ENCODE data around the gene PLA2G6.
"Not testable (repeated sequence)": the region's sequence is repeated elsewhere in the genome, so short reads cannot be mapped to it uniquely, and the experiment has no call there.

The PLA2G6 gene

DNA sequence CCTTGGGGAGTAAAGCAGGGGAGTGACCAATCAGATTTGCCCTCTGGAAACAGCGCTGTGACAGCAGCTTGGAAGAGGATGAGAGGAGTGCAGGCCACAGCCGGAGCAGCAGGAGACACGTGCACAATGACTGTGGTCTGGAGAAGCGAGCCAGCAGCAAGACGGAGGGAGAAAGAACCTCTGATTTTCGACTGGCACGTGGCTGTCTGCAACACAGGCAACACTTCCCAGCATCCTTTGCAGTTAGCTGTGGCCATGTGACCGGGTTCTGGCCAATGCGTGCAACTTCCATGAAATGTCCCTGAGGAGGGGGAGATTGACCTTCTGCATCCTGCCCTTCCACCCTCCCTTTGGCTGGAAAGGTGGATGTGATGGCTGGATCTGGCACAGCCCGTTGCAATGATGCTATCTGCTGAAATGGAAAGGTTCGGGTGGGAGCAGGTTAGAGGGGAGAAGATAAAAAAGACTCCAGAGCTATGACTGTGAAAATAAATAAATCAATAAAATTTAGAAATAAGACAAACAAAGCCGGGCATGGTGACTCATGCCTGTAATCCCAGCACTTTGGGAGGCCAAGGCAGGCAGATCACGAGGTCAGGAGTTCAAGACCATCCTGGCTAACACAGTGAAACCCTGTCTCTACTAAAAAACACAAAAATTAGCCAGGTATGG lies 15.6 kb downstream of the PLA2G6 start:
- no peak for DNase-seq

DNA sequence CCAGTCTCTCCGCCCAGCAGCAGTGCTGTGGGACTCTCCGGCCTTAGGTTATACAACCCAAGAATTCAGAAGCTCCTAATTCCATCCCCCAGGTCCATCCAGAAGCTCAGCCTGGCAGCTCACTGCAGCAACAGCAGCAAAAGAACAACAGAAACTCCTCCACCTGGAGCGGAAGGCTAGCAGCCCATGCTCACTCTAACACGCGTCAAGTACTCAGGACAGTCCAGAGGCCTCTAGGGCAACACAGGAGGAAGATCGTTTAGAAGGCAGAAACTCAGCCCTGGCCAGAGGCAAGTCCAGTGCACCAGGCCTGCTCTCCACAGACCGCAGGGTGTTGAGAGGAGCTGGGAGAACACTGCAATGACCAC lies 17.1 kb downstream of the PLA2G6 start:
- DNase-seq, result no peak

- no peak for DNase-seq
Observed at GRCh38 chr22:38163844-38164550, 17.6 kb downstream of the PLA2G6 start.

- no peak for DNase-seq
Observed at GRCh38 chr22:38162881-38163843, 18.5 kb downstream of the PLA2G6 start.

DNA sequence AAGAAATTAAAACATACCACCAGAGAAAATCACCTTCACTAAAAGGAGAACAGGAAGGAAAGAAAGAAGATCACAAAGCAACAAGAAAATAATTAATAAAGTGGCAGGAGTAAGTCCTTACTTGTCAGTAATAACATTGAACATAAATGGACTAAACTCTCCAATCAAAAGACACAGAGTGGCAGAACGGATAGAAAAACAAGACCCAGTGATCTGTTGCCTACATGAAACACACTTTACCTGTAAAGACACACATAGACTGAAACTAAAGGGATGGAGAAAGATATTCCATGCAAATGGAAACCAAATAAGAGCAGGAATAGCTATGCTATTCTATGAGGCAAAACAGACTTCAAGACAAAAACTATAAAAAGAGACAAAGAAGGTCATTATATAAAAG lies 25.9 kb downstream of the PLA2G6 start:
- DNase-seq, result no peak

- DNase-seq, result not testable (repeated sequence)
Observed at GRCh38 chr22:38154563-38154915, 27.1 kb downstream of the PLA2G6 start.

DNA sequence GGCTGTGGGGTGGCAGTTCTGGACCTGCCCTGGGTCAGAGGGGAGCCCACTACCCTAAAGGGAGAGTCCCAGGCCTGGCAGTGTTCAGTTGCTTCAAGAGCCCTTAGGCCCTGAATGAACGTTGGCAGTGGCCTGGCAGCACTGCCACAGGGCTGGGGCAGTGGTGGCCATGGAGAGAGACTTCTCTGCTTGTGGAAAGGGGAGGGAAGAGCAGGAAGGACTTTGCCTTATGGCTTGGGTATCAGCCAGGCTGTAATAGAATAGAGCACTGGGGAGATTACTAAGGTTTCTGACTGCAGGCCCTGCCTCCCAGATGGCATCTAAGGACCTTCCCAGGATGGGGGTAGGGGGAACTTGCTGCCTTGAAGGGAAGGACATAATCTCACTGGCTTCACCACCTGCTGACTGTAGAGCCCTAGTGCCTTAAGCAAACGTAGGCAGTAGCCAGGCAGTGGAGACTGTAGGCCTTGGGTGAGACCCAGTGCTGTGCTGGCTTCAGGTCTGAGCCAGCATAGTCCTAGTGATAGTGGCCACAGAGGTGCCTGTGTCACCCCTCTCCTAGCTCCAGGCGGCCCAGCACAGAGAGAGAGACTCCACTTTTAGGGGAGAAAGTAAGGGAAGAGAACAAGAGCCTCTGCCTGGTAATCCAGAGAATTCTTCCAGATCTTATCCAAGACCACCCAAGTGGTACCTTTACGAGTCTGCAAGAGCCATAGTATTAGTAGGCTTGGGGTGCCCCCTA lies 27.6 kb downstream of the PLA2G6 start:
- no peak for DNase-seq

GRCh38 chr22:38151126-38151500 lies 30.5 kb downstream of the PLA2G6 start:
- DNase-seq, result no peak

GRCh38 chr22:38148245-38148644 lies 33.4 kb downstream of the PLA2G6 start:
- no peak for DNase-seq

GRCh38 chr22:38146166-38146565 lies 35.5 kb downstream of the PLA2G6 start:
- DNase-seq, result not testable (repeated sequence)

DNA sequence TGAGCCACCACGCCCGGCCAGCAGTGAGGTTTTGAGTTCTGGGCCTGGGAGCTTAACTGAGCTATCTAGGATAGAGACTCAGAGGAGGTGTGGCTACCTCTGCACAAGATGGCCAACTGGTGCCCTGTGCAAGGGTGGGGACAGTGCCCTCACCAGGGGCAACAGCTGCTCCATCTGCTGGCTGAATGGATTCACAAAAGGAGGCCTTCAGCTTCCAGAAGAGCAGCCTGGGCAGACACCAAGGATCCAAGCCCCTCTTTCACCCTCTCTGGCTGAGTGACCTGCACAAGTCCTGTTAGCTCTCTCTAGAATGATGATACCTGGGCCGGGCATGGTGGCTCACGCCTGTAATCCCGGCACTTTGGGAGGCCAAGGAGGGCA lies 37.6 kb downstream of the PLA2G6 start:
- no peak for DNase-seq

DNA sequence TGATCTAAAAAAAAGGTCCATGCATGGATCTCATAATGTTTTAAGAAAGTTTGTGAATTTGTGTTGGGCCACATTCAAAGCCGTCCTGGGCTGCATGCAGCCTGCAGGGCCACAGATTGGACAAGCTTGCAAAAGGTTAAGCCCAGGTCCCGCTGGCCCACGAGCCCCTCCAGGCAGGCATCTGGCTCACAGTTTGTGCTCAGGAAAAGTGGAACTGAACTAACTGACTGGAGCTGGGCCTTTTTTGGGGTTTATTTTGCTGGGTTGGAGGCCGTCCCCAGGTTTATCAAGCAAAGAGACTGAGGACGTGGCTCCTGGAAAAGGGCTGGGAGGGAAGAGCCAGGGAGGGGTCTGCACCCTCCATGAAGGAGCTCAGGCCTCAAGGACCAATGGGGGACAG lies 39.0 kb downstream of the PLA2G6 start:
- no peak for DNase-seq

- no peak for DNase-seq
Observed at GRCh38 chr22:38141217-38141973, 40.2 kb downstream of the PLA2G6 start.

- DNase-seq, result no peak
Observed at GRCh38 chr22:38139901-38140300, 41.7 kb downstream of the PLA2G6 start.

GRCh38 chr22:38138961-38139360 lies 42.7 kb downstream of the PLA2G6 start:
- DNase-seq, result no peak

- DNase-seq, result no peak
Observed at GRCh38 chr22:38137876-38138687, 43.5 kb downstream of the PLA2G6 start.

DNA sequence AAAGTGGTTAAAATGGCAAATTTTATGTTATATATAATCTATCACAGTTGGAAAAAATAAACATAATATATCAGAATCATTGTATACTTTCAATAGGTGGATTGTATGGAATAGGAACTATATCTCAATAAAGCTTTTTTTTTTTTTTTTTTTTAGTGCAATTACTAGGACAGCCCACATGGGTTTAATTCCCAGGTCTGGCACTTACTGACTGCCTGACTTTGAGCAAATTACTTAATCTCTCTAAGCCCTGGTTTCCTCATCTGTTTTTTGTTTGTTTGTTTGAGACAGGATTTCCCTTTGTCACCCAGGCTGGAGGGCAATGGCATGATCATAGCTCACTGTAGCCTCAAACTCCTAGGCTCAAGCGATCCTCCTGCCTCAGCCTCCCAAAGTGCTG lies 45.0 kb downstream of the PLA2G6 start:
- no peak for DNase-seq

DNA sequence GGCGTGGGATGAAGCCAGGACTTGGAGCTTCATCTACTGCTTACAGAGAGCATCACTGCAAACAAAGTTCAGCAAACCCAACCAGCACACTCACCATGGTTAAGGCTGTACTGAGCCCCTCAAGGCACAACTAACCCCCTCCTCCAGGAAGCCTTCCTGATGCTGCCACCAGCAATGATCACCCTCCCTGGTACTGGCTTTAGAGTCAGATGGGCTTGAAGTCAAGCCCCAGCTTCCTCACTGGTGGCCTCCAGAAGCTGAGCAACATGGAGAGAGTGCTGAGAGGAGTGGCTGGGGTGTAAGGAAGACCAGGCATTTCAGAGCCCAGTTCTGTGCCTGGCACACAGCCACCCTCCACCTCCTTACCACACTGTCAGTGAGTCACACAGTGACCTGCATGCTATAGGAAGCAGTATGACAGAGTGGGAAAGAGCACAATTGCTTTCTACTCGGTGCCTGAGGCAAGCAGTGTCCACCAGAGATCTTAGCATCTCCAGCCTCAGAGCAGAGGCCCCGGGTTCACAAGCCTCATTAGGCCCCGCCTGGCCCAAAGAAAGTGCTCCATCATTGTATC lies 46.4 kb downstream of the PLA2G6 start:
- DNase-seq, result no peak

DNA sequence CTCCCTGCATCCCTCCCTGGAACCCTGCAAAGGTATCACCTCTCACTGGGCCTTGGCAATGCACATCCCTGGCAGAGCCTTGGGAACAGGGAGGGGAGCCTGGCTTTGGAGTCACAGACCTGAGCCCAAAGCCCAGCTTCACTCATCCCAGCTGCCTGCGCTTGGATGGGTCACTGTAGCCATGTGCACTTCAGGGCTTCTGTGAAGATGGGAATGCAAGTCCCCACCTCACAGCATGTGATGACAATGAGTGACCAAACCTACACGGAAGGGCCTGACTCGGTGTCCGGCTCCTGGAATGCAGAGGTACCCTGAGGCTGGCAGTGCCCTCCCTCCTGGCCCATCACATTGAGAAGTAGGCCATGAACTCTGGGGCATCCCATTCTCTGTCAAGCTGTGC lies 48.3 kb downstream of the PLA2G6 start:
- no peak for DNase-seq

- DNase-seq, result no peak
Observed at GRCh38 chr22:38132794-38133193, 48.8 kb downstream of the PLA2G6 start.

- no peak for DNase-seq
Observed at GRCh38 chr22:38132136-38132535, 49.5 kb downstream of the PLA2G6 start.
